T-cell (primary cell): Measurements from ENCODE around the gene ZFAND3. TPM values are rescaled to one million over a fixed set of nuclear protein-coding genes. Genes with fewer than 3 reads are reported as not detected.

ENCODE experiments used
- ATAC-seq, 4 experiments: fragments of 200-7000 bp in 3 of 4; fragments of 150-1000 bp in 1 of 4; cut with Tn5 transposase; replicated peaks in 1 of 4; 1 replicate in 3 of 4; 2 replicates in 1 of 4; pipeline ENCODE4 v1.10.0; 2021; ENCODE audit warnings: moderate library complexity in 3 of 4, mild to moderate bottlenecking in 2 of 4, moderate number of reproducible peaks in 1 of 4
- CTCF ChIA-PET, 2 donors: fragments of 300-600 bp; sonication (Branson Sonifier 250); formaldehyde crosslinking; loops; one replicate each; lab custom pipeline; 2022; ENCODE audit warnings: antibody characterized with exemption in 2 of 2; lab: Charles Lee
- POLR2A ChIA-PET, 2 donors: fragments of 300-600 bp; sonication (Branson Sonifier 250); formaldehyde crosslinking; loops; one replicate each; lab custom pipeline; 2022; ENCODE audit warnings: antibody characterized with exemption in 2 of 2; lab: Charles Lee
- DNase-seq, 35 experiments: peaks; one replicate each; pipeline versions ENCODE4 v3.0.0 to v3.0.0-alpha.2; 2013 to 2023
- H3K27ac ChIP-seq: one replicate; pipeline ENCODE4 v1.5.1; 2013; ENCODE audit warnings: low read length
- H3K27me3 ChIP-seq, 2 experiments: replicated peaks in 1 of 2; 1 replicate in 1 of 2; 2 replicates in 1 of 2; pipeline versions ENCODE4 v1.6.1 to v1.7.0; 2013; ENCODE audit warnings: low read length in 1 of 2, mixed read lengths in 1 of 2; ENCODE audit not compliant: control insufficient read depth in 2 of 2, insufficient read depth in 2 of 2; ENCODE audit errors: extremely low read depth in 1 of 2
- H3K36me3 ChIP-seq, 2 donors: 1 replicate in 1 of 2; 2 replicates in 1 of 2; pipeline versions ENCODE4 v1.6.1 to v1.7.0; 2013; ENCODE audit warnings: low read length in 1 of 2; ENCODE audit not compliant: control insufficient read depth in 2 of 2, insufficient read depth in 1 of 2; ENCODE audit errors: extremely low read depth in 1 of 2
- H3K4me1 ChIP-seq, 2 experiments: 1 replicate in 1 of 2; 2 replicates in 1 of 2; pipeline versions ENCODE4 v1.6.1 to v1.7.0; 2013; ENCODE audit warnings: low read length in 2 of 2, mixed read lengths in 1 of 2; ENCODE audit not compliant: insufficient read depth in 2 of 2, control insufficient read depth in 1 of 2; ENCODE audit errors: extremely low read depth in 1 of 2
- H3K4me3 ChIP-seq, 2 donors: 1 replicate in 1 of 2; 2 replicates in 1 of 2; pipeline versions ENCODE4 v1.5.1 to v1.7.0; 2013; ENCODE audit warnings: mild to moderate bottlenecking in 2 of 2, low read length in 1 of 2, moderate library complexity in 1 of 2; ENCODE audit not compliant: control insufficient read depth in 1 of 2; ENCODE audit errors: extremely low read depth in 1 of 2
- H3K9me3 ChIP-seq: 2 replicates; pipeline ENCODE4 v1.7.0; 2013
- H3K27ac Mint-ChIP-seq, 2 donors: one replicate each; pipeline ENCODE4 v1.8.0; 2020 to 2021; ENCODE audit warnings: mild to moderate bottlenecking in 2 of 2, mixed read lengths in 2 of 2
- H3K27me3 Mint-ChIP-seq, 2 donors: one replicate each; pipeline ENCODE4 v1.8.0; 2021 to 2022; ENCODE audit warnings: mixed read lengths in 2 of 2
- H3K36me3 Mint-ChIP-seq: one replicate; pipeline ENCODE4 v1.8.0; 2021; ENCODE audit warnings: mixed read lengths
- H3K4me1 Mint-ChIP-seq, 3 donors: one replicate each; pipeline ENCODE4 v1.8.0; 2020 to 2022; ENCODE audit warnings: mixed read lengths in 3 of 3, mild to moderate bottlenecking in 1 of 3
- H3K4me3 Mint-ChIP-seq, 3 donors: one replicate each; pipeline ENCODE4 v1.8.0; 2020 to 2022; ENCODE audit warnings: mild to moderate bottlenecking in 3 of 3, mixed read lengths in 3 of 3, moderate library complexity in 3 of 3
- H3K9me3 Mint-ChIP-seq, 3 donors: one replicate each; pipeline ENCODE4 v1.8.0; 2020 to 2022; ENCODE audit warnings: mixed read lengths in 3 of 3
- WGBS: methylation state at CpG from one replicate; pipeline ENCODE4 v1.1.5; 2013; ENCODE audit warnings: missing lambda C conversion rate; ENCODE audit not compliant: insufficient coverage; 5-methylcytosine and 5-hydroxymethylcytosine counted together
- total RNA-seq, 35 experiments: library from RNA in 6 of 35; stranded (reverse) in 6 of 35; fragments of 120-200 nt in 1 of 35; gene quantifications; one replicate each; pipeline versions ENCODE4 v1.2.1 to v1.2.4 and lab custom pipeline; 2013 to 2026

The ZFAND3 gene
- total RNA-seq, 5 donors from 2014 or later (not counting 1 experiment from before 2014, with no cell fraction given) = 35.6 to 59.3 (median 36.4) TPM

GRCh38 chr6:37972994-37973757 is 153.6 kb downstream of the ZFAND3 start:
- Histone ChIP-seq H3K9me3 (no peaks in the 10 kb centered on the region), H3K4me3 (no peak overlapping the region), H3K27me3 (no peaks in the 10 kb centered on the region), H3K27ac (no peak overlapping the region), H3K36me3 (no peaks in the 10 kb centered on the region), H3K4me1 (peaks cover 0 to 10% of the 10 kb centered on the region in 2 experiments)
- Mint-ChIP-seq H3K4me3 (no peak overlapping the region), H3K27ac (no peak overlapping the region), H3K36me3 (peaks cover 28% of the 10 kb centered on the region), H3K4me1 (peaks cover 41 to 54% (median 53%) of the 10 kb centered on the region in 3 donors), H3K9me3 (peaks cover 0 to 7% (median 3%) of the 10 kb centered on the region in 3 donors), H3K27me3 (no peaks in the 10 kb centered on the region)
- no CpG with 5 or more reads among the region's 1 CpG for WGBS
- ATAC-seq (no peak), DNase-seq (no peak)
- POLR2A ChIA-PET = no interaction called here
- CTCF ChIA-PET = no interaction called here

GRCh38 chr6:37974381-37974780 is 154.9 kb downstream of the ZFAND3 start:
- CTCF ChIA-PET = interaction anchor here in 1 of 2 donors (0.6 kb wide), 1 partner anchor 161 kb away, joined by 3 read pairs; no protein-coding TSS in a partner anchor
- Histone ChIP-seq H3K36me3 (no peaks in the 10 kb centered on the region), H3K27ac (no peak overlapping the region), H3K4me1 (peaks cover 0 to 10% of the 10 kb centered on the region in 2 experiments), H3K9me3 (no peaks in the 10 kb centered on the region), H3K27me3 (no peaks in the 10 kb centered on the region), H3K4me3 (no peak overlapping the region)
- peaks cover 26% of the 10 kb centered on the region for H3K36me3 Mint-ChIP-seq
- H3K27me3 Mint-ChIP-seq = no peaks in the 10 kb centered on the region
- no peak overlapping the region for H3K4me3 Mint-ChIP-seq
- H3K9me3 Mint-ChIP-seq = peaks cover 0 to 7% (median 0%) of the 10 kb centered on the region in 3 donors
- peaks cover 44 to 55% (median 55%) of the 10 kb centered on the region in 3 donors for H3K4me1 Mint-ChIP-seq
- DNase-seq = no peak
- ATAC-seq = no peak
- H3K27ac Mint-ChIP-seq = no peak overlapping the region
- POLR2A ChIA-PET = interaction anchor here in 1 of 2 donors (0.6 kb wide), 1 partner anchor 89 kb away, joined by 3 read pairs; no protein-coding TSS in a partner anchor
- no CpG with 5 or more reads among the region's 4 CpGs for WGBS

GRCh38 chr6:37974943-37975342 is 155.4 kb downstream of the ZFAND3 start:
- Mint-ChIP-seq H3K9me3 (peaks cover 0 to 7% (median 0%) of the 10 kb centered on the region in 3 donors), H3K4me3 (no peak overlapping the region), H3K27ac (no peak overlapping the region), H3K27me3 (no peaks in the 10 kb centered on the region), H3K36me3 (peaks cover 24% of the 10 kb centered on the region), H3K4me1 (peaks cover 48 to 59% (median 59%) of the 10 kb centered on the region in 3 donors)
- no peak for ATAC-seq
- WGBS = no CpG with 5 or more reads among the region's 1 CpG
- ChIA-PET POLR2A (interaction anchor here in 1 of 2 donors (0.6 to 0.7 kb wide), 2 partner anchors 42 to 88 kb away, joined by 3 read pairs; no protein-coding TSS in a partner anchor), CTCF (no interaction called here)
- no peak for DNase-seq
- no peak overlapping the region for H3K4me3 ChIP-seq
- H3K9me3 ChIP-seq = no peaks in the 10 kb centered on the region
- H3K27me3 ChIP-seq = no peaks in the 10 kb centered on the region
- no peaks in the 10 kb centered on the region for H3K36me3 ChIP-seq
- H3K27ac ChIP-seq = no peak overlapping the region
- H3K4me1 ChIP-seq = peaks cover 0 to 10% of the 10 kb centered on the region in 2 experiments

- Mint-ChIP-seq H3K9me3 (peaks cover 0 to 7% (median 0%) of the 10 kb centered on the region in 3 donors), H3K4me1 (peaks cover 51 to 57% (median 55%) of the 10 kb centered on the region in 3 donors), H3K27me3 (no peaks in the 10 kb centered on the region), H3K27ac (no peak overlapping the region), H3K36me3 (peaks cover 19% of the 10 kb centered on the region), H3K4me3 (no peak overlapping the region)
- ATAC-seq (no peak), DNase-seq (no peak)
- 100% methylated on average over 1 of the region's 3 CpGs for WGBS
- Histone ChIP-seq H3K36me3 (no peaks in the 10 kb centered on the region), H3K27ac (no peak overlapping the region), H3K27me3 (no peaks in the 10 kb centered on the region), H3K4me1 (peaks cover 0 to 6% of the 10 kb centered on the region in 2 experiments), H3K9me3 (no peaks in the 10 kb centered on the region), H3K4me3 (no peak overlapping the region)
- ChIA-PET POLR2A (interaction anchor here in 1 of 2 donors (1.1 kb wide), 1 partner anchor 14 kb away, joined by 12 read pairs; no protein-coding TSS in a partner anchor), CTCF (interaction anchor here in 1 of 2 donors (0.6 kb wide), 1 partner anchor 100 kb away, joined by 3 read pairs; no protein-coding TSS in a partner anchor)
Observed at GRCh38 chr6:37977715-37978114, 158.2 kb downstream of the ZFAND3 start.

GRCh38 chr6:37979392-37980221 is 160.1 kb downstream of the ZFAND3 start:
- Histone ChIP-seq H3K9me3 (no peaks in the 10 kb centered on the region), H3K4me1 (peaks cover 2 to 6% of the 10 kb centered on the region in 2 experiments), H3K4me3 (no peak overlapping the region), H3K36me3 (no peaks in the 10 kb centered on the region), H3K27me3 (no peaks in the 10 kb centered on the region), H3K27ac (no peak overlapping the region)
- POLR2A ChIA-PET = interaction anchor here in 1 of 2 donors (0.6 kb wide), 1 partner anchor 46 kb away, joined by 3 read pairs; no protein-coding TSS in a partner anchor
- WGBS = 97% methylated on average over 3 of the region's 5 CpGs
- peaks cover 0 to 3% (median 0%) of the 10 kb centered on the region in 3 donors for H3K9me3 Mint-ChIP-seq
- no peak for DNase-seq
- no peak overlapping the region for H3K27ac Mint-ChIP-seq
- H3K36me3 Mint-ChIP-seq = peaks cover 10% of the 10 kb centered on the region
- peaks cover 61 to 65% (median 64%) of the 10 kb centered on the region in 3 donors for H3K4me1 Mint-ChIP-seq
- no peaks in the 10 kb centered on the region for H3K27me3 Mint-ChIP-seq
- no peak for ATAC-seq
- H3K4me3 Mint-ChIP-seq = peak overlapping the region in 1 of 3 donors; percentile 6
- CTCF ChIA-PET = interaction anchor here in 1 of 2 donors (0.7 kb wide), 1 partner anchor 221 kb away, joined by 4 read pairs; no protein-coding TSS in a partner anchor
